Activated CD4-positive, alpha-beta T cell treated with anti-CD3 and anti-CD28 coated beads for 36 hours (primary cell): ENCODE data around the gene NT5DC2. TPM values are rescaled to one million over a fixed set of nuclear protein-coding genes. Genes with fewer than 3 reads are reported as not detected.

Experiments used
- ATAC-seq: fragments of 200-7000 bp; cut with Tn5 transposase; one replicate; pipeline ENCODE4 v1.10.0; 2021; ENCODE audit warnings: mild to moderate bottlenecking, moderate library complexity
- CTCF ChIA-PET: fragments of 350-600 bp; sonication (Branson Sonifier 250); formaldehyde crosslinking; loops from one replicate; lab custom pipeline; 2021; ENCODE audit warnings: antibody characterized with exemption; lab: Charles Lee
- POLR2A ChIA-PET: fragments of 350-600 bp; sonication (Branson Sonifier 250); formaldehyde crosslinking; loops from one replicate; lab custom pipeline; 2021; ENCODE audit warnings: antibody characterized with exemption, inconsistent platforms; lab: Charles Lee
- DNase-seq: peaks from one replicate; pipeline ENCODE4 v3.0.0-alpha.2; 2020
- H3K27ac Mint-ChIP-seq: one replicate; pipeline ENCODE4 v1.8.0; 2021; ENCODE audit warnings: mixed read lengths
- H3K27me3 Mint-ChIP-seq: one replicate; pipeline ENCODE4 v1.8.0; 2021; ENCODE audit warnings: mixed read lengths
- H3K36me3 Mint-ChIP-seq: one replicate; pipeline ENCODE4 v1.8.0; 2021; ENCODE audit warnings: low read depth, mixed read lengths
- H3K4me1 Mint-ChIP-seq: one replicate; pipeline ENCODE4 v1.8.0; 2021; ENCODE audit warnings: mixed read lengths
- H3K4me3 Mint-ChIP-seq: one replicate; pipeline ENCODE4 v1.8.0; 2021; ENCODE audit warnings: mild to moderate bottlenecking, moderate library complexity, mixed read lengths
- H3K9me3 Mint-ChIP-seq: one replicate; pipeline ENCODE4 v1.8.0; 2021; ENCODE audit warnings: low read depth, mixed read lengths
- intact Hi-C, 2 experiments: fragments of 100-400 bp; cut with DNase I in 1 of 2; cut with micrococcal nuclease in 1 of 2; formaldehyde crosslinking; loops; one replicate each; pipeline versions ENCODE4 v1.14.2 to v1.15.1; 2022 to 2024; cut with DNase I, micrococcal nuclease
- total RNA-seq, 2 experiments: library from RNA; stranded (reverse); gene quantifications; one replicate each; pipeline ENCODE4 v1.2.3, GENCODE V29; 2021

The NT5DC2 gene
- total RNA-seq, 2 experiments from 2014 or later, result 35.6 to 59.1 TPM

DNA sequence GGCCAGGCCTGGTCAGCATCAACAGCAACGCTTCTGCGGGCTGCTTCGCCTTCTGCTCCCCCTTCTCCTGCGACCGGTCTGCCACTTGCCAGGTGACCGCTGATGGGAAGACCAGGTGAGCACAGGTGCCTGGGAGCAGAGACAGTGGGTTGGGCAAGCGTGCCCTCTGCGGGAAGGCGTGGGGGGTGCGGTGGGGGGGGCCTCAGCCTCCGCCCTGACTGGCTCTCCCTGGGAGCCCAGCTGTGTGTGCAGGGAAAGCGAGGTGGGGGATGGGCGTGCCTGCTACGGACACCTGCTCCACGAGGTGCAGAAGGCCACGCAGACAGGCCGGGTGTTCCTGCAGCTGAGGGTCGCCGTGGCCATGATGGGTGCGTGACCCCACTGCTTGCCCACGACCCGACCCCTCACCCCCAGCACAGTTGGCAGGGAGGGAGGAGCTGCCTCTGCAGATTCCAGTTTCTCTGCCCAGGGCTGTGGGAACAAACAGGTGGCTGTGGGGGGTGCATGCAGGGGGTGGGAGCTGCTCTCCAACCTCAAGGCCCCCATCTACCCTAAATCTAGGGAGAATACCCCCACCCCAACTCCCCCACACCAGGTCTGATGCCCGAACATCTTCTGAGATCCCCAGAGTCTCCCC is 29.8 kb downstream of the NT5DC2 start:
- ATAC-seq (no peak), DNase-seq (no peak)
- Mint-ChIP-seq H3K27me3 (no peaks in the 10 kb centered on the region), H3K4me3 (no peak overlapping the region), H3K36me3 (no peaks in the 10 kb centered on the region), H3K9me3 (no peaks in the 10 kb centered on the region), H3K4me1 (no peaks in the 10 kb centered on the region), H3K27ac (no peak overlapping the region)
- intact Hi-C loops, result no loop called here
- POLR2A ChIA-PET, result no interaction called here
- CTCF ChIA-PET, result interaction anchor here (0.6 kb wide), 1 partner anchor 44 kb away, joined by 4 read pairs; no protein-coding TSS in a partner anchor

DNA sequence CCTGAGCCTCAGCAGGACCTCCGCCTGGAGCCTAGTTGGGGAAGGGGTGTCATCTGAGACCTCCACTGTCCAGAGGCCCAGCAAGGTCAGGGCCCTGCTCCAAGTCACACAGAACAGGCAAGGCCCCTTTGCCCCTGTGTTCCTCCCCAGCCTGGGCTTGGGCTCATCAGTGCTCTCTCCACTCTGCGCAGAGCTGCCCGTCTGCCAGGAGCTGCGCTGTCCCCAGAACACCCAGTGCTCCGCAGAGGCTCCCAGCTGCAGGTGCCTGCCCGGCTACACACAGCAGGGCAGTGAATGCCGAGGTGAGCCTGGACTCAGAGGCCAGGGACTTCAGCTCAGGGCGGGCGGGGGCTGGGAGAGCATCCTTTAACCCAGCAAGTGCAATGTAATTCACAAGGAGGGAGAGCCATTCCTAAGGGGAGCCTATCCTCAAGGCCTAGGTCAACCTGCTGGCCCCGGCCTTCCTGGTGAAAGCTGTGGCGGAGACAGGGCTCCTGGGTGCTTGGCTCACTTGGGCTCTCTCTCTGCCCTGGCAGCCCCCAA is 30.8 kb downstream of the NT5DC2 start:
- ATAC-seq, result no peak
- ChIA-PET CTCF (no interaction called here), POLR2A (no interaction called here)
- Mint-ChIP-seq H3K27me3 (no peaks in the 10 kb centered on the region), H3K4me3 (no peak overlapping the region), H3K36me3 (no peaks in the 10 kb centered on the region), H3K4me1 (no peaks in the 10 kb centered on the region), H3K27ac (no peak overlapping the region), H3K9me3 (no peaks in the 10 kb centered on the region)
- intact Hi-C loops, result no loop called here
- DNase-seq, result no peak

DNA sequence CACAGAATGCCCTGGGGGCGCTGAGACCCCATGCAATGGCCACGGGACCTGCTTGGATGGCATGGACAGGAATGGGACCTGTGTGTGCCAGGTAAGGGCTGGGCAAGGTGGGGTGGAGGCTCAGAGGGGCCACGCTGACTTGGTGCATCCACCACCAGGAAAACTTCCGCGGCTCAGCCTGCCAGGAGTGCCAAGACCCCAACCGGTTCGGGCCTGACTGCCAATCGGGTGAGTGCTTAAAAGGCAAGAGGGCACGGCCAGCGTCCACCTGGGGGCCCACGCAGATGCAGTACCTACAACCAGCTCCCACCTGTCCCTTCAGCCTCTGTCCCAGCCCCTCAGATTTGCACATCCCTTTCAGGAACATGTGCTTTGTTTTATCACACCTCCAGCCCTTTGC is 31.7 kb downstream of the NT5DC2 start:
- intact Hi-C loops, result no loop called here
- no peaks in the 10 kb centered on the region for H3K36me3 Mint-ChIP-seq
- POLR2A ChIA-PET, result no interaction called here
- H3K9me3 Mint-ChIP-seq, result no peaks in the 10 kb centered on the region
- CTCF ChIA-PET, result interaction anchor here (1.0 kb wide), 1 partner anchor 9 kb away, joined by 4 read pairs; no protein-coding TSS in a partner anchor
- H3K4me3 Mint-ChIP-seq, result no peak overlapping the region
- DNase-seq (no peak), ATAC-seq (no peak)
- H3K4me1 Mint-ChIP-seq, result no peaks in the 10 kb centered on the region
- no peak overlapping the region for H3K27ac Mint-ChIP-seq
- H3K27me3 Mint-ChIP-seq, result no peaks in the 10 kb centered on the region

DNA sequence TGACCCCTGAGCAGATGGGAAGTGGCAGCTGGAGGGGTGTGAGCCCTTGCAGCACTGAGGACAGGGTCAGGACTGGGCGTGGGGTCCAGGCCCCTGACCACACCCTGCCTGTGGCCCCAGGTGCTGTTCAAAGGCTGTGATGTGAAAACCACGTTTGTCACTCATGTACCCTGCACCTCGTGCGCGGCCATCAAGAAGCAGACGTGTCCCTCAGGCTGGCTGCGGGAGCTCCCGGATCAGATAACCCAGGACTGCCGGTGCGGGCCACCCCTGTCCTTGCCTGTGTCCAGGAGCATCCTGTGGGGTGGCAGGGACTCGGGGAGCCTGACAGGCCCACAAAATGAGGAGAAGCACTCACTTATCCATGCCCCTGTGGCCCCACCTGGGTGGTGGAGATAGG is 32.6 kb downstream of the NT5DC2 start:
- Mint-ChIP-seq H3K4me3 (no peak overlapping the region), H3K9me3 (no peaks in the 10 kb centered on the region), H3K27me3 (no peaks in the 10 kb centered on the region), H3K27ac (no peak overlapping the region), H3K4me1 (no peaks in the 10 kb centered on the region), H3K36me3 (no peaks in the 10 kb centered on the region)
- ChIA-PET CTCF (no interaction called here), POLR2A (no interaction called here)
- intact Hi-C loops, result no loop called here
- ATAC-seq, result no peak
- DNase-seq, result no peak

DNA sequence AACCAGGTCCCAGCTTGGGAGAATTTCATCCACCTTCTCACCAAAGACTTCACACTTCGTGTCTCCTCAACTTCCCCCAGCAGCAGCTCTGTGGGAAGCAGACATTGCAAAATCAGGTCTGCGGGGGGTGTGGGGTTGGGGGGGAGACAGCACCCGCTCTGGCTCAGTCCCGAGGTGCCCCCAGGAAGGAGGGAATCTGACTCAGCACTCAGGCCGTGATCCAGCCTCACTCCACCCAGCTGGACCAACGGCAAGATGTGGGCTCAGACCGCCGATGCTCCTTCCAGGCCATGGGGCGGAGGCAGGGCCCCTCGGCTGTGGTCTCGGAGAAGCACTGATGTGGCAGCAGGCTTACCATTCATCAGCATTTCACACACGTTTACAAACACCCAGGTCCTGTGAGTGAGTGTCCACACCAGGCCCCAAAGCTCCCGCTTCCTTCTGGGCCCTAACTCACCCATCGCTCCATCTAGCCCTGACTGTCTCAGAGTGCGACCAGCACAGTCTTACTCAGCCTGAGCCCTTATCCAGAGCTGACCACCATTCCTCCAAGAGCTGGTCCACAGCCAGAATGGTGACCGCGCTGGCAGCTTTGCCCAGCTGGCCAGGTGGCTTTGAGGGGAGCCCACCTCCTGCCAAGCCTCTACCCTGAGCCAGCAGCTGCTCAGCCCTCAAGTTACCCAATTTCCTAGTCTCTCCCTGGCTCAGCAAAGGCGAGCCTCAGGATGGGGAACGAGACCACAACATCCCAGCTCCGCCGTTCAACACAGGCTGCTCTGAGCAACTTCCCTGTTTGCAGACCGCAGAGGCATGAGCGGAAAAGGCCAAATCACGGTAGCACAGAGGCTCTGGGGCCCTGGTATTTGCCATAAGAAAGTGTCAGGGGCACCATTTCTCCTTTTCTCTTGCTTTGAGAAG is 35.3 kb downstream of the NT5DC2 start:
- H3K9me3 Mint-ChIP-seq, result no peaks in the 10 kb centered on the region
- POLR2A ChIA-PET, result interaction anchor here (1.3 kb wide), 1 partner anchor 38 kb away, joined by 3 read pairs; the partner anchor contains the start of gene UQCC5
- peaks cover 2% of the 10 kb centered on the region for H3K27me3 Mint-ChIP-seq
- DNase-seq (no peak), ATAC-seq (no peak)
- H3K4me3 Mint-ChIP-seq, result no peak overlapping the region
- CTCF ChIA-PET, result interaction anchor here (0.7 kb wide), 1 partner anchor 118 kb away, joined by 3 read pairs; no protein-coding TSS in a partner anchor
- H3K4me1 Mint-ChIP-seq, result no peaks in the 10 kb centered on the region
- no peak overlapping the region for H3K27ac Mint-ChIP-seq
- H3K36me3 Mint-ChIP-seq, result no peaks in the 10 kb centered on the region
- intact Hi-C loops, result no loop called here

DNA sequence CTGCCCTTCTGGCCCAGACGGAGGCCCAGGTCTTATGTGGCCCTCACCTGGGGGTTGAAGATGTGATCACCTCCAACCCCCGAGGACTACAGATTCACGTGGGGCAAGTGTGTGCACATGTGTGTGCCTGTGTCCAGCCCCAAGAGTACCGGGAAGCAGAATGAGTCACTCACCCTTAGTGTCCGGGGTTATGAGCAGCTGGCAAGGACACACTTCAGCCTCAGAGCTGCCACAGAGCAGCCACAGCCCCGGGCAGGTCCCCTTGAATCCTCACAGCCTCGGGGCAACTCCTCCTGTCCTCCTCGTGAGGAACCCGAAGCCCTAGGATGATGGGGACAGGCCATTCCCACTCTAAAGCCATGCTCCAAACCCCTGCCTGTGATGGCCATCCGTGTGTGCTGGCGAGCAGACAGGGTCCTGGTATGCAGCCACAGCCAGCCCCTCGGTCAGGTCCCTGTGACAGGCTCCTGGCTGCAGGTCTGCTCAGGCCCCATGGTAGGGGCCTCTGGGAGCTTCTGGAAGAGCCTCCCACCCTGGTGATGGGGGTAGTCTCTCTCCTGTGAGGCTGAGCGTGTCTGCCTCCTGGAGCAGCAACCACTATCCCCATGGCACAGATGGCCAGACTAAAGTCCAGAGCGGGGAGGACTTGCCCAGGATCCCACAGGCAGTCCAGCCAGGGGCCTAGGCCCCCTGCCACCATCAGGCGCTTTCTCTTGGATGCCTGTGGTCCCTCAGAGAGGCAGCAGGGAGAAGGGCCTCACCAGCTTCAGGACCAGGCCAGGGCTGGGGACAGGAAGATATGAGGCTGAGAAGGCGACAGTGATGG is 37.7 kb downstream of the NT5DC2 start:
- CTCF ChIA-PET, result interaction anchor here (1.1 kb wide), 1 partner anchor 10 kb away, joined by 3 read pairs; no protein-coding TSS in a partner anchor
- intact Hi-C loops, result no loop called here
- ATAC-seq (no peak), DNase-seq (no peak)
- Mint-ChIP-seq H3K36me3 (peaks cover 12% of the 10 kb centered on the region), H3K27ac (no peak overlapping the region), H3K4me3 (no peak overlapping the region), H3K4me1 (no peaks in the 10 kb centered on the region), H3K27me3 (peaks cover 2% of the 10 kb centered on the region), H3K9me3 (no peaks in the 10 kb centered on the region)
- POLR2A ChIA-PET, result interaction anchor here (0.6 kb wide), 2 partner anchors 27 to 144 kb away, joined by 3 to 5 read pairs; no protein-coding TSS in a partner anchor

DNA sequence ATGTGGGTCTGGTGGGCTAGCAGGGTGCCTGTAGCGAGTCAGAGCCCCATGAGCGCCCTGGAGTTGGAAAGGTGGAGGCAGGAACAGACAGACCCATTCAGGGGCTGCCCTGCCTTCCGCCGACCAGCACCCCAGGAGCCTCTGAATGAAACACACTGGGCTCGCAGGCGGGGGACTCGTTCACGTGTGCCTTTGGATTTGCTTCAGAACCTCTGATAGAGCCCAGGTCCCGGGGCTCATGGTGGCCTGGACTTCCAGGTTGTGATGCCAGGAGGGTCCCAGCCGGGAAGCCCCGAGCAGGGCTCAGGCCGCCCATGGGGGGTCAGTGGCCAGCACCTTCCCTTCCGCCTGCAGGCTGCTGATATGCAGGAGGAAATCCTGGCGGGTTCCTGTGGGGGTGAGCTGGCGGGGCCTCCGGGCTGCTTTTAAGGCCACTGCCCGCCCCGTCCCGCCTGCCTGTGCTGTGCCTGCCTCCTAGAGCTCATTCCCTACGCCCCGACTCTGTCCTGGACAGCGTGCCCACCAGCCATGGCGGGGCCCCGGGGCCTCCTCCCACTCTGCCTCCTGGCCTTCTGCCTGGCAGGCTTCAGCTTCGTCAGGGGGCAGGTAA is 38.7 kb downstream of the NT5DC2 start, which contains the start of gene STAB1:
Gene STAB1 (plus strand): TSS at position 453 of the 610 bp plus-strand sequence. CDS start 76 bp downstream, at position 529.
- ChIA-PET POLR2A (interaction anchor here (0.6 kb wide), 2 partner anchors 26 to 145 kb away, joined by 3 to 5 read pairs; no protein-coding TSS in a partner anchor), CTCF (interaction anchor here (0.7 to 1.1 kb wide), 2 partner anchors 11 to 20 kb away, joined by 3 read pairs; no protein-coding TSS in a partner anchor)
- H3K36me3 Mint-ChIP-seq, result peaks cover 15% of the 10 kb centered on the region
- H3K4me3 Mint-ChIP-seq, result no peak within 1 kb of the TSS
- no peak for DNase-seq
- no peaks in the 10 kb centered on the region for H3K4me1 Mint-ChIP-seq
- no peaks in the 10 kb centered on the region for H3K9me3 Mint-ChIP-seq
- peaks cover 2% of the 10 kb centered on the region for H3K27me3 Mint-ChIP-seq
- intact Hi-C loops, result no loop called here
- H3K27ac Mint-ChIP-seq, result no peak within 1 kb of the TSS
- ATAC-seq, result no peak

DNA sequence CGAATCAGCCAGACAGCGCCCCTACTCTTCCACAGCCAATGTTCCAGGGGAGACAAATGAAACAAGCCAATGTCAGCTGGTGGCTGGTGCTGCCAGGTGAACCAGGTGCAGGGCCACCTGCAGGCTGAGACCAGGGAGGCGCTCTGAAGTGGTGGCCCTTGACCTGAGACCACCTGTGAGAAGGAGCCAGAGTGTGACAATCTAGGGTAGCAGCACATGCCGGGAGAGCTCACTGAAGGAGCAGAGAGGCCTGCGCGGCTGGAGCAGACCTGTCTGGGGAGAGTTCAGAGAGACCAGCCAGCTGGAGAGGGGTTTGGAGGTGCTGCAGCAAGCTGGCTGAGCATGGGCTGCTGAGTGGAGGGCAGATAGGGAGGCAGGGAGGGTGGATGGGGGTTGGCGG is 39.2 kb downstream of the NT5DC2 start:
- no peak for DNase-seq
- H3K9me3 Mint-ChIP-seq, result no peaks in the 10 kb centered on the region
- no peak for ATAC-seq
- intact Hi-C loops, result no loop called here
- peaks cover 2% of the 10 kb centered on the region for H3K27me3 Mint-ChIP-seq
- H3K36me3 Mint-ChIP-seq, result peaks cover 20% of the 10 kb centered on the region
- no peaks in the 10 kb centered on the region for H3K4me1 Mint-ChIP-seq
- H3K27ac Mint-ChIP-seq, result no peak overlapping the region
- no peak overlapping the region for H3K4me3 Mint-ChIP-seq
- ChIA-PET POLR2A (no interaction called here), CTCF (interaction anchor here (0.5 to 1.1 kb wide), 2 partner anchors 11 to 54 kb away, joined by 3 read pairs; no protein-coding TSS in a partner anchor)

DNA sequence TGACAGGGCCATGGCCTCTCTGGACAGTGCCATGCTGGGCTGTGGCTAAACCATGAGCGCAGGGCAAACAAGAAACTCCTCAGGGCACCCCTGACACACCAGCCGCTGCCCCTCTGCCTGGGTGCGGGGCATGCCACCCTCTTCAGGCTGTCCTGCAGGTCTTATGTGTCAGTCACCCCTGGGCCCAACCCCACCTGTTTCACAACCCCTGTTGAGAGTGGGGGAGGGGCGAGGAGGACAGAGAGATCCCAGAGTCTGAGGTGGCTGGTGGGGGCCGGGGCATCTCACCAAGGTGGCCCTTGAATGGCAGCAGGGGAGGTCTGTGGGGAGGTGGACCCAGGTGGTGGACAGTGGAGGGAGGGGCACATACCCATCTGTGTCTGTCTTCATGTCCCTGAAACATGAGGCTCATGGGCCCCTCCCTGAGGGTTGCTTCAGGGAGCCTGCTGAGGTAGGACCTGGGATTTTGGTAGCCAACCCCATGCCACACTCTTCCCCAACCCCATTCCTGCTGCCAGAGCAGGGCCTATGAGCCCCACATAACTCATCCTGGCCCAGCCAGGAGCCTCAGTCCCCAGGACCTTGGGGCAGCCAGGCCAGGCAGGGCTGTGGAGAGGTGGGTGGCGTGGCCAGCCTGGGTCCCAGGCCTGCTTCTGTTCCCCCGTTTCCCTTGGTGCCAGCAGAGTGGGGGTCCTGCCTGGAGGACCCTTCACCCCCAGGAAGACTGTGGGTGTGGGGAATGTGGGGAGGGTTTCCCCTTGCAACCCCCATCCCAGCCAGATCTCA is 40.2 kb downstream of the NT5DC2 start:
- ChIA-PET CTCF (no interaction called here), POLR2A (no interaction called here)
- peaks cover 20% of the 10 kb centered on the region for H3K36me3 Mint-ChIP-seq
- intact Hi-C loops, result no loop called here
- no peak overlapping the region for H3K27ac Mint-ChIP-seq
- ATAC-seq, result no peak
- no peak overlapping the region for H3K4me3 Mint-ChIP-seq
- no peaks in the 10 kb centered on the region for H3K4me1 Mint-ChIP-seq
- H3K27me3 Mint-ChIP-seq, result peaks cover 2% of the 10 kb centered on the region
- no peaks in the 10 kb centered on the region for H3K9me3 Mint-ChIP-seq
- no peak for DNase-seq

DNA sequence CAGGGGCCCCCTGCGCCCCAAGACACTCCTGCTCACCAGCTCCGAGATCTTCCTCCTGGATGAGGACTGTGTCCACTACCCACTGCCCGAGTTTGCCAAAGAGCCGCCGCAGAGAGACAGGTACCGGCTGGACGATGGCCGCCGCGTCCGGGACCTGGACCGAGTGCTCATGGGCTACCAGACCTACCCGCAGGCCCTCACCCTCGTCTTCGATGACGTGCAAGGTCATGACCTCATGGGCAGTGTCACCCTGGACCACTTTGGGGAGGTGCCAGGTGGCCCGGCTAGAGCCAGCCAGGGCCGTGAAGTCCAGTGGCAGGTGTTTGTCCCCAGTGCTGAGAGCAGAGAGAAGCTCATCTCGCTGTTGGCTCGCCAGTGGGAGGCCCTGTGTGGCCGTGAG is 41.6 kb downstream of the NT5DC2 start:
- H3K27me3 Mint-ChIP-seq, result peaks cover 2% of the 10 kb centered on the region
- intact Hi-C loops, result no loop called here
- no peaks in the 10 kb centered on the region for H3K9me3 Mint-ChIP-seq
- ChIA-PET CTCF (interaction anchor here (1.0 kb wide), 1 partner anchor 20 kb away, joined by 3 read pairs; no protein-coding TSS in a partner anchor), POLR2A (no interaction called here)
- no peak for DNase-seq
- no peak for ATAC-seq
- H3K4me3 Mint-ChIP-seq, result no peak overlapping the region
- no peaks in the 10 kb centered on the region for H3K4me1 Mint-ChIP-seq
- H3K27ac Mint-ChIP-seq, result no peak overlapping the region
- peaks cover 24% of the 10 kb centered on the region for H3K36me3 Mint-ChIP-seq
